H1 (cell line): ENCODE data around the gene HPS3. TPM values are rescaled to one million over a fixed set of nuclear protein-coding genes. Genes with fewer than 3 reads are reported as not detected.

Experiments used
- BACH1 ChIP-seq: IDR thresholded peaks from 2 replicates; pipeline ENCODE4 v1.6.1; 2012; ENCODE audit warnings: low read length, improper control_type of control experiment
- polyA plus RNA-seq, 7 experiments: library from polyadenylated mRNA; depleted of rRNA in 3 of 7; stranded (reverse) in 5 of 7; unstranded in 2 of 7; fragments of >200 nt in 5 of 7; fragments of 200-250 nt in 2 of 7; gene quantifications; 1 replicate in 5 of 7; 2 replicates in 1 of 7; 4 replicates in 1 of 7; pipeline versions ENCODE4 v1.2.1 to v1.2.3, GENCODE V29; 2011 to 2013; ENCODE audit warnings: missing spikeins in 2 of 7, mixed read lengths in 2 of 7
- total RNA-seq: library from RNA; stranded (reverse); fragmentation: NEBNext Ultra II Directional; extraction: Animal tissue kit (Norgen Biotek cat#: 25700); gene quantifications from 2 replicates; pipeline ENCODE4 v1.2.1, GENCODE V29; 2021

The HPS3 gene
- total and polyA plus RNA-seq, 2 of the 8 experiments (the other 6 are each of a cell fraction or from before 2014, with no cell fraction given): 23.7 to 48.7 TPM

DNA sequence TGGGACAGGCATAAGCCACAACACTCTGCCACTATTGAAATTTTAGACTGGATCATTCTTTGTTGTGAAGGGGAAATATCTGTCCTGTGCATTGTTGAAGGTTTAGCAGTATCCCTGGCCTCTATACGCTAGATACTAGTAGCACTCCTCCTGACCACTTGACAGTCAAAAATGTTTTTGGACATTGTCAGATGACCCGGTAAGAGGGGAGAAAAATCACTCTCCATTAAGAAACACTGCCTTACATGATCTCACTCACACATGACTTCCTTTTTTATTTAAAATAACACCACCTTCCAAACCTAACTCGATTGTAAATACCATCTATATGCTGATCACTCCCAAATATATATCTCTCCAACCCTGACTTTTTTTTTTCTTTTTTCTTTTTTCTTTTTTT lies 27.8 kb upstream of the HPS3 start (continued):
- TF ChIP-seq BACH1: no peak
